ENCODE measurements around the gene UBE4B. TPM values are rescaled to one million over a fixed set of nuclear protein-coding genes. Genes with fewer than 3 reads are reported as not detected.

Gene UBE4B
- total RNA-seq, 1 experiment from 2014 or later, result 80.8 TPM

DNA sequence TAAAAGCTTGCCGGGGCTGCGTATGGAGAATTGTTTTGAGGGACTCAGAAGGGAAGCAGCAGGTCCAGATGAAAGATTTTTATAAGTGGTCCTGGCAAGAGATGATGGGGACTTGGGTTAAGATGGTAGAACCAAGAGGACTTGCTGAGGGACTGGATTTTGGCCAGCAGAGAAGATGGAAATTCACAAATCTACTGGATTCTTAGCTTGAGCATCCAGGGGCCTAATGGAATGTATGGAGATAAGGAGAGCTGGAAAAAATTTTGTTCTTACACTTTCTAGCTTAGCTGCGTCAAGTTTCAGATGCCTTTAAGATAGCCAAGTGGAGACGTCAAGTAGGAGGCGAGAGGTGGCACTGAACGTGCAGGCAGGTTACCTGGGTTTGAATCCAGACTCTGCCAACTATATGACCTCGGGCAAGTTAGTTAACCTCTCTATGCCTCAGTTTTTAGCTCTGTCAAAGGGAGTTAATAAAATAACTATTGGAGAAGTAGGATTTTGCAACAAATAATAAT is 39.1 kb upstream of the UBE4B start:
- POLR2A ChIA-PET, result interaction anchor here (0.5 to 0.7 kb wide), 2 partner anchors 15 to 502 kb away, joined by 3 to 6 read pairs; no protein-coding TSS in a partner anchor
- Mint-ChIP-seq H3K4me1 (peaks cover 4% of the 10 kb centered on the region; the same call in 1 of the 2 replicates), H3K27me3 (ENCODE audit: low read depth) (peaks cover 44% of the 10 kb centered on the region), H3K36me3 (no peaks in the 10 kb centered on the region), H3K9me3 (no peaks in the 10 kb centered on the region), H3K4me3 (no peak overlapping the region), H3K27ac (no peak overlapping the region)
- ATAC-seq (no peak), DNase-seq (ENCODE audit: low spot score) (no peak)
- TF ChIP-seq, protein P1, sequence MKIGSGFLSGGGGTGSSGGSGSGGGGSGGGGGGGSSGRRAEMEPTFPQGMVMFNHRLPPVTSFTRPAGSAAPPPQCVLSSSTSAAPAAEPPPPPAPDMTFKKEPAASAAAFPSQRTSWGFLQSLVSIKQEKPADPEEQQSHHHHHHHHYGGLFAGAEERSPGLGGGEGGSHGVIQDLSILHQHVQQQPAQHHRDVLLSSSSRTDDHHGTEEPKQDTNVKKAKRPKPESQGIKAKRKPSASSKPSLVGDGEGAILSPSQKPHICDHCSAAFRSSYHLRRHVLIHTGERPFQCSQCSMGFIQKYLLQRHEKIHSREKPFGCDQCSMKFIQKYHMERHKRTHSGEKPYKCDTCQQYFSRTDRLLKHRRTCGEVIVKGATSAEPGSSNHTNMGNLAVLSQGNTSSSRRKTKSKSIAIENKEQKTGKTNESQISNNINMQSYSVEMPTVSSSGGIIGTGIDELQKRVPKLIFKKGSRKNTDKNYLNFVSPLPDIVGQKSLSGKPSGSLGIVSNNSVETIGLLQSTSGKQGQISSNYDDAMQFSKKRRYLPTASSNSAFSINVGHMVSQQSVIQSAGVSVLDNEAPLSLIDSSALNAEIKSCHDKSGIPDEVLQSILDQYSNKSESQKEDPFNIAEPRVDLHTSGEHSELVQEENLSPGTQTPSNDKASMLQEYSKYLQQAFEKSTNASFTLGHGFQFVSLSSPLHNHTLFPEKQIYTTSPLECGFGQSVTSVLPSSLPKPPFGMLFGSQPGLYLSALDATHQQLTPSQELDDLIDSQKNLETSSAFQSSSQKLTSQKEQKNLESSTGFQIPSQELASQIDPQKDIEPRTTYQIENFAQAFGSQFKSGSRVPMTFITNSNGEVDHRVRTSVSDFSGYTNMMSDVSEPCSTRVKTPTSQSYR (CRISPR knock-in tag; IDR thresholded peaks at IDR 0.05), result no peak
- TF ChIP-seq, protein P2, sequence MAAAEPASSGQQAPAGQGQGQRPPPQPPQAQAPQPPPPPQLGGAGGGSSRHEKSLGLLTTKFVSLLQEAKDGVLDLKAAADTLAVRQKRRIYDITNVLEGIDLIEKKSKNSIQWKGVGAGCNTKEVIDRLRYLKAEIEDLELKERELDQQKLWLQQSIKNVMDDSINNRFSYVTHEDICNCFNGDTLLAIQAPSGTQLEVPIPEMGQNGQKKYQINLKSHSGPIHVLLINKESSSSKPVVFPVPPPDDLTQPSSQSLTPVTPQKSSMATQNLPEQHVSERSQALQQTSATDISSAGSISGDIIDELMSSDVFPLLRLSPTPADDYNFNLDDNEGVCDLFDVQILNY (CRISPR knock-in tag; IDR thresholded peaks at IDR 0.05), result no peak
- TF ChIP-seq, protein P3, sequence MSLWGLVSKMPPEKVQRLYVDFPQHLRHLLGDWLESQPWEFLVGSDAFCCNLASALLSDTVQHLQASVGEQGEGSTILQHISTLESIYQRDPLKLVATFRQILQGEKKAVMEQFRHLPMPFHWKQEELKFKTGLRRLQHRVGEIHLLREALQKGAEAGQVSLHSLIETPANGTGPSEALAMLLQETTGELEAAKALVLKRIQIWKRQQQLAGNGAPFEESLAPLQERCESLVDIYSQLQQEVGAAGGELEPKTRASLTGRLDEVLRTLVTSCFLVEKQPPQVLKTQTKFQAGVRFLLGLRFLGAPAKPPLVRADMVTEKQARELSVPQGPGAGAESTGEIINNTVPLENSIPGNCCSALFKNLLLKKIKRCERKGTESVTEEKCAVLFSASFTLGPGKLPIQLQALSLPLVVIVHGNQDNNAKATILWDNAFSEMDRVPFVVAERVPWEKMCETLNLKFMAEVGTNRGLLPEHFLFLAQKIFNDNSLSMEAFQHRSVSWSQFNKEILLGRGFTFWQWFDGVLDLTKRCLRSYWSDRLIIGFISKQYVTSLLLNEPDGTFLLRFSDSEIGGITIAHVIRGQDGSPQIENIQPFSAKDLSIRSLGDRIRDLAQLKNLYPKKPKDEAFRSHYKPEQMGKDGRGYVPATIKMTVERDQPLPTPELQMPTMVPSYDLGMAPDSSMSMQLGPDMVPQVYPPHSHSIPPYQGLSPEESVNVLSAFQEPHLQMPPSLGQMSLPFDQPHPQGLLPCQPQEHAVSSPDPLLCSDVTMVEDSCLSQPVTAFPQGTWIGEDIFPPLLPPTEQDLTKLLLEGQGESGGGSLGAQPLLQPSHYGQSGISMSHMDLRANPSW (CRISPR knock-in tag; conservative IDR thresholded peaks at IDR 0.05; ENCODE audit: low read depth), result no peak
- TF ChIP-seq, protein P4, sequence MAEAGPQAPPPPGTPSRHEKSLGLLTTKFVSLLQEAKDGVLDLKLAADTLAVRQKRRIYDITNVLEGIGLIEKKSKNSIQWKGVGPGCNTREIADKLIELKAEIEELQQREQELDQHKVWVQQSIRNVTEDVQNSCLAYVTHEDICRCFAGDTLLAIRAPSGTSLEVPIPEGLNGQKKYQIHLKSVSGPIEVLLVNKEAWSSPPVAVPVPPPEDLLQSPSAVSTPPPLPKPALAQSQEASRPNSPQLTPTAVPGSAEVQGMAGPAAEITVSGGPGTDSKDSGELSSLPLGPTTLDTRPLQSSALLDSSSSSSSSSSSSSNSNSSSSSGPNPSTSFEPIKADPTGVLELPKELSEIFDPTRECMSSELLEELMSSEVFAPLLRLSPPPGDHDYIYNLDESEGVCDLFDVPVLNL (CRISPR knock-in tag; IDR thresholded peaks at IDR 0.05; ENCODE audit: borderline replicate concordance, low read depth), result no peak
- no peak for TF ChIP-seq ESRRA (CRISPR knock-in tag; IDR thresholded peaks at IDR 0.05; ENCODE audit: borderline replicate concordance)
- CTCF ChIA-PET, result interaction anchor here (0.8 kb wide), 1 partner anchor 19 kb away, joined by 3 read pairs; no protein-coding TSS in a partner anchor

DNA sequence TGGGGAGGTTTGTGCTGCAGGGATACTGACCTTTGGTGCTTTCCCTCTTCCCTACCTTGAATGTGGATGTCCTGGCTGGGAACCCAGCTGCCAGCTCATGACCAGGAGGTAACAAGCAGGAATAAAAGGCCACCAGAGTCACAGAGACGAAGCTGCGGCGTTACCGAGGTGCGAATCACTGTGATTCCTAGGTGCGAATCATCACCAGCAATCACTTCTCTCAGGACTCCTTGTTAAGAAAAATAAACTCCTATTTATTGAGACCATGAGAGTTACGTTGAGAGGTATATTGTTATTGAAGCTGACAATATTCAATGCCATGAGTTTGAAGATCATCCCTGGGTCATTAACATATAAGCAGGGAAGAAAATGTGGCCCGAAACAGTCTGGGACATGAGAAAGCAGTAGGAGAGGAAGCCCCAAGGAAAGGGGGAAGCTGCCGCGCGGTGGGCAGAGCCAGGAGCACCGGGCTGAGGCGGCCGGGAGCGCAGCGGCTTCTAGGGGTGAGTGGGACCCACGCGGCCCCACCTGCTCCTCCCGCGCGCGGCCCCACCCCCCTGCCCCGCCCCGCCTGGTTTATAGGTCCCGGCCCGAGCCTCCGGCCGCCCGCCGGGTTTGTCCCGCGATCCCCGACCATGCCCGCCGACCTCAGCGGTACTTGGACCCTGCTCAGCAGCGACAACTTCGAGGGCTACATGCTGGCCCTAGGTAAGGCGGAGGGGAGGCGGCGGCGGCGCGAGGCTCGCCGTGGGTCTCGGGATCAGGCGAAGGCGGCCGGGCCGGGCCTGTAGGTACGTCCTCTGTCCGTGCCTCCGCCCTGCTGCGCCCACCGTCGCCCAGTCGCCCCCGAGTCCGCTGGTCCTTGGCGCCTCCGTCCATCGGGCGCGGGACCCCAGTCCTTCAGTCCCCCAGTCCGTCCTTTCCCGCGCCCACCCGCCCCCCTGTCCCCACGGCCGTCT is 35.9 kb upstream of the UBE4B start, which contains the start of gene RBP7:
Gene RBP7, plus strand, starts transcription at position 605 of the 959 bp plus-strand sequence. Its CDS starts 31 bp downstream, at position 636.
- Mint-ChIP-seq H3K4me3 (peak within 1 kb of the TSS; percentile 80), H3K4me1 (peaks cover 4% of the 10 kb centered on the region; the same call in 1 of the 2 replicates), H3K27me3 (ENCODE audit: low read depth) (peaks cover 55% of the 10 kb centered on the region), H3K27ac (no peak within 1 kb of the TSS), H3K36me3 (no peaks in the 10 kb centered on the region), H3K9me3 (no peaks in the 10 kb centered on the region)
- peak; percentile 77 for ATAC-seq
- TF ChIP-seq, protein P5, sequence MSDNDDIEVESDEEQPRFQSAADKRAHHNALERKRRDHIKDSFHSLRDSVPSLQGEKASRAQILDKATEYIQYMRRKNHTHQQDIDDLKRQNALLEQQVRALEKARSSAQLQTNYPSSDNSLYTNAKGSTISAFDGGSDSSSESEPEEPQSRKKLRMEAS (CRISPR knock-in tag; IDR thresholded peaks at IDR 0.05), result peak; percentile 43; the same call in 1 of the 2 replicates
- TF ChIP-seq ZNF263 (CRISPR knock-in tag; IDR thresholded peaks at IDR 0.05; ENCODE audit: low read depth), result no peak
- no peak for TF ChIP-seq FOXK1 (CRISPR knock-in tag; IDR thresholded peaks at IDR 0.05)
- ChIA-PET POLR2A (no interaction called here), CTCF (interaction anchor here (0.7 kb wide), 1 partner anchor 18 kb away, joined by 3 read pairs; no protein-coding TSS in a partner anchor)
- peak; percentile 56 for DNase-seq (ENCODE audit: low spot score)

DNA sequence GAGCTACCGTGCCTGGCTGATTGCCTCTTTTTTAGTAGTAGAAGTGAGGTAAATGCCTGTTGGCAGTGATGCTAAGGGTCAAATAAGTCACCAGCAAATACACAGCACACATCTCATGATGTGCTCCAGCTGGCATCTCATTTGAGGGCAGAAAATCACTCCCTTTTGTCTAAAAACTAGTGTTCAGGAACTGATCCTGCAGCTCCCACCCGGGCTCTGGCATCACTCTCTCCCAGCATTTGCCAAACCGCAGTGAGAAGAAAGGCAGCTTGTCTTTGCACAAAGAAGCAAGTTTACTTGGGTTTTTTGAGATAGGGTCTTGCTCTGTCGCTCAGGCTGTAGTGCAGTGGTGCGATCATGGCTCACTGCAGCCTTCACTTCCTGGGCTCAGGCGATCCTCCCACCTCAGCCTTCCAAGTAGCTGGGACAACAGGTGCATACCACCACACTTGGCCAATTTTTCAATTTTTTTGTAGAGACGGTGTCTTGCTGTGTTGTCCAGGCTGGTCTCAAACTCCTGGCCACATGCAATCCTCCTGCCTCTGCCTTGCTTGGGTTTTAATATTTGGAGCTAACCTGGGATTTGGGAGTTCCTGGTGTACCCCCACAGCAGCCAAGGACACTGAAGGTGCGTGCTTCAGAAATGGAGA is 31.6 kb upstream of the UBE4B start:
- DNase-seq (ENCODE audit: low spot score) (no peak), ATAC-seq (no peak)
- ChIA-PET CTCF (interaction anchor here (1.2 kb wide), 1 partner anchor 50 kb away, joined by 3 read pairs; no protein-coding TSS in a partner anchor), POLR2A (no interaction called here)
- Mint-ChIP-seq H3K4me1 (peaks cover 4% of the 10 kb centered on the region; the same call in 1 of the 2 replicates), H3K27ac (no peak overlapping the region), H3K36me3 (no peaks in the 10 kb centered on the region), H3K9me3 (no peaks in the 10 kb centered on the region), H3K4me3 (no peak overlapping the region), H3K27me3 (ENCODE audit: low read depth) (peaks cover 33% of the 10 kb centered on the region)
- no peak for TF ChIP-seq RELA (CRISPR knock-in tag; IDR thresholded peaks at IDR 0.05; ENCODE audit: borderline replicate concordance)
- TF ChIP-seq NFATC4 (CRISPR knock-in tag; IDR thresholded peaks at IDR 0.05), result no peak
- TF ChIP-seq, protein P6, sequence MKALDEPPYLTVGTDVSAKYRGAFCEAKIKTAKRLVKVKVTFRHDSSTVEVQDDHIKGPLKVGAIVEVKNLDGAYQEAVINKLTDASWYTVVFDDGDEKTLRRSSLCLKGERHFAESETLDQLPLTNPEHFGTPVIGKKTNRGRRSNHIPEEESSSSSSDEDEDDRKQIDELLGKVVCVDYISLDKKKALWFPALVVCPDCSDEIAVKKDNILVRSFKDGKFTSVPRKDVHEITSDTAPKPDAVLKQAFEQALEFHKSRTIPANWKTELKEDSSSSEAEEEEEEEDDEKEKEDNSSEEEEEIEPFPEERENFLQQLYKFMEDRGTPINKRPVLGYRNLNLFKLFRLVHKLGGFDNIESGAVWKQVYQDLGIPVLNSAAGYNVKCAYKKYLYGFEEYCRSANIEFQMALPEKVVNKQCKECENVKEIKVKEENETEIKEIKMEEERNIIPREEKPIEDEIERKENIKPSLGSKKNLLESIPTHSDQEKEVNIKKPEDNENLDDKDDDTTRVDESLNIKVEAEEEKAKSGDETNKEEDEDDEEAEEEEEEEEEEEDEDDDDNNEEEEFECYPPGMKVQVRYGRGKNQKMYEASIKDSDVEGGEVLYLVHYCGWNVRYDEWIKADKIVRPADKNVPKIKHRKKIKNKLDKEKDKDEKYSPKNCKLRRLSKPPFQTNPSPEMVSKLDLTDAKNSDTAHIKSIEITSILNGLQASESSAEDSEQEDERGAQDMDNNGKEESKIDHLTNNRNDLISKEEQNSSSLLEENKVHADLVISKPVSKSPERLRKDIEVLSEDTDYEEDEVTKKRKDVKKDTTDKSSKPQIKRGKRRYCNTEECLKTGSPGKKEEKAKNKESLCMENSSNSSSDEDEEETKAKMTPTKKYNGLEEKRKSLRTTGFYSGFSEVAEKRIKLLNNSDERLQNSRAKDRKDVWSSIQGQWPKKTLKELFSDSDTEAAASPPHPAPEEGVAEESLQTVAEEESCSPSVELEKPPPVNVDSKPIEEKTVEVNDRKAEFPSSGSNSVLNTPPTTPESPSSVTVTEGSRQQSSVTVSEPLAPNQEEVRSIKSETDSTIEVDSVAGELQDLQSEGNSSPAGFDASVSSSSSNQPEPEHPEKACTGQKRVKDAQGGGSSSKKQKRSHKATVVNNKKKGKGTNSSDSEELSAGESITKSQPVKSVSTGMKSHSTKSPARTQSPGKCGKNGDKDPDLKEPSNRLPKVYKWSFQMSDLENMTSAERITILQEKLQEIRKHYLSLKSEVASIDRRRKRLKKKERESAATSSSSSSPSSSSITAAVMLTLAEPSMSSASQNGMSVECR (CRISPR knock-in tag; IDR thresholded peaks at IDR 0.05; ENCODE audit: borderline replicate concordance), result no peak

Data from WTC11 (cell line).